ENCODE data around the gene ZNF385B.

The ZNF385B gene

GRCh38 chr2:179518830-179519229 is 342.6 kb downstream of the ZNF385B start:
- Mint-ChIP-seq H3K27me3 (ENCODE audit: low read depth) (no peaks in the 10 kb centered on the region), H3K9me3 (peaks cover 3% of the 10 kb centered on the region), H3K27ac (no peak overlapping the region), H3K4me1 (no peaks in the 10 kb centered on the region), H3K4me3 (no peak overlapping the region), H3K36me3 (ENCODE audit: low read depth) (no peaks in the 10 kb centered on the region)
- no peak for TF ChIP-seq CTCF (IDR thresholded peaks at IDR 0.05; ENCODE audit: unreplicated experiment in 3 of 3)

GRCh38 chr2:179513181-179513580 is 348.2 kb downstream of the ZNF385B start:
- Mint-ChIP-seq H3K27ac (no peak overlapping the region), H3K27me3 (ENCODE audit: low read depth) (no peaks in the 10 kb centered on the region), H3K36me3 (ENCODE audit: low read depth) (peaks cover 6% of the 10 kb centered on the region), H3K9me3 (peaks cover 5% of the 10 kb centered on the region), H3K4me3 (no peak overlapping the region), H3K4me1 (no peaks in the 10 kb centered on the region)
- no peak for TF ChIP-seq CTCF (IDR thresholded peaks at IDR 0.05; ENCODE audit: unreplicated experiment in 3 of 3)

GRCh38 chr2:179512281-179513035 is 349.0 kb downstream of the ZNF385B start:
- Mint-ChIP-seq H3K36me3 (ENCODE audit: low read depth) (peaks cover 6% of the 10 kb centered on the region), H3K4me1 (no peaks in the 10 kb centered on the region)

GRCh38 chr2:179511105-179511789 is 350.2 kb downstream of the ZNF385B start:
- Mint-ChIP-seq H3K27ac (no peak overlapping the region), H3K4me1 (no peaks in the 10 kb centered on the region)
- TF ChIP-seq CTCF (IDR thresholded peaks at IDR 0.05; ENCODE audit: unreplicated experiment in 3 of 3): no peak

More at GRCh38 chr2:179512281-179513035, 349.0 kb downstream of the ZNF385B start:
- H3K27me3 Mint-ChIP-seq (ENCODE audit: low read depth): no peaks in the 10 kb centered on the region
- no peak for TF ChIP-seq CTCF (IDR thresholded peaks at IDR 0.05; ENCODE audit: unreplicated experiment in 3 of 3)
- peaks cover 5% of the 10 kb centered on the region for H3K9me3 Mint-ChIP-seq
- no peak overlapping the region for H3K4me3 Mint-ChIP-seq
- H3K27ac Mint-ChIP-seq: no peak overlapping the region

GRCh38 chr2:179495315-179495714 is 366.1 kb downstream of the ZNF385B start:
- peaks cover 3% of the 10 kb centered on the region for H3K36me3 Mint-ChIP-seq (ENCODE audit: low read depth)
- H3K27me3 Mint-ChIP-seq (ENCODE audit: low read depth): no peaks in the 10 kb centered on the region
- no peak overlapping the region for H3K4me3 Mint-ChIP-seq
- no peak overlapping the region for H3K27ac Mint-ChIP-seq
- no peaks in the 10 kb centered on the region for H3K4me1 Mint-ChIP-seq
- peaks cover 27% of the 10 kb centered on the region for H3K9me3 Mint-ChIP-seq
- TF ChIP-seq CTCF (IDR thresholded peaks at IDR 0.05; ENCODE audit: unreplicated experiment in 3 of 3): no peak

More at GRCh38 chr2:179511105-179511789, 350.2 kb downstream of the ZNF385B start:
- Mint-ChIP-seq H3K36me3 (ENCODE audit: low read depth) (peaks cover 6% of the 10 kb centered on the region), H3K27me3 (ENCODE audit: low read depth) (no peaks in the 10 kb centered on the region), H3K4me3 (no peak overlapping the region), H3K9me3 (peaks cover 5% of the 10 kb centered on the region)
